Activated CD4-positive, CD25-positive, alpha-beta regulatory T cell treated with anti-CD3 and anti-CD28 coated beads, Interleukin-2, amount 50 U/mL, for 72 hours (primary cell): ENCODE measurements around the gene DYRK1B.

Experiments
- DNase-seq: peaks from one replicate; pipeline ENCODE4 v3.0.0; 2021

Gene DYRK1B

DNA sequence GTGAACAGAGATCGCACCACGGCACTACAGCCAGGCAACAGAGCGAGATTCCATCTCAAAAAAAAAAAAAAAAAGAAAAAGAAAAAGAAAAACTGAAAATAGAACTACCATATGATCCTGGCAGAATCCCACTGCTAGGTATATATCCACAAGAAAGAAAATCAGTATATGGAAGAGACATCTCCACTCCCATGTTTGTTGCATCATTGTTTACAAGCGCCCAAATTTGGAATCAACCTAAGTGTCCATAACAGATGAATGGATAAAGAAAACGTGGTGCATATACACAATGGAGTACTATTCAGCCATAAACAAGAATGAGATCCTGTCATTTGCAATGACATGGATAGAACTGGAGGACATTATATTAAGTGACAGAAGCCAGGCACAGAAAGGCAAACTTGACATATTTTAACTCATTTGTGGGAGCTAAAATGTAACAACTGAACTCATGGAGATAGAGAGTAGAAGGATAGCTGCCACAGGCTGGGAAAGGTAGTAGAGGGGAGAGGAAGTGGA, 26.1 kb downstream of the DYRK1B start:
- no peak for DNase-seq

DNA sequence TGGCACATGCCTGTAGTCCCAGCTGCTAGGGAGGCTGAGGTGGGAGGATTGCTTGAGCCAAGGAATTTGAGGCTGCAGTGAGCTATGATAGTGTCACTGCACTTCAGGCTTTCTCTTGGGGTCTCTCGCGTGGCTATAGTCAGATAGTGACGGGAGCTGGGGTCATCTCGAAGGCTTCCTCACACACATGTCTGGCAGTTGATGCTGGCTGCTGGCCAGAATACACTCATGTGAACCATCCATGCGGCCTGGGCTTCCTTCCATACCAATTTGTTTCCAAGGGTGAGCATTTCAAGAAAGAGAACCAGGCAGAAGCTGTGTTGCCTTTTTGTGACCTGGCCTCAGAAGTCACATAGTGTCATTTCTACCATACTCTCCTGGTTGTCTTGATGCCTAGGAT, 28.9 kb downstream of the DYRK1B start:
- no peak for DNase-seq

DNA sequence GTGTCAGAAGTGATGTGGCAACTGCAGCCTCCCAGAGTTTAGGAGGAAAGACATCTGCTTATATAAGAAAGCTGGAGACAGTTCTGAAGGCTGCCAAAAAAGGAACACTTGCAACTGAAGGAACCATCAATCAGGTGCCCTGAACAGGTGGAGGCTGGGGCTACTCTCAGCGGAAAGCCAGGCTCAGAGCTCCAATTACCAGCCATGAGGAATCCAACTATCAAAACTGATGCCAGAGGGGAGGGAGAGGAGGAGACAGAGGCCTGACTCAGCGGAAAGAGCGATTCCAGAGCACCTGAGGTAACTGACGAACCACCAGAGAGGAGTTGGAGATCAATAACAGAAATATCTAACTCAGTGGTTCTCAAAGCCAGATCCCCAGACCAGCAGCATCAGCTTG, 31.0 kb downstream of the DYRK1B start:
- no peak for DNase-seq

DNA sequence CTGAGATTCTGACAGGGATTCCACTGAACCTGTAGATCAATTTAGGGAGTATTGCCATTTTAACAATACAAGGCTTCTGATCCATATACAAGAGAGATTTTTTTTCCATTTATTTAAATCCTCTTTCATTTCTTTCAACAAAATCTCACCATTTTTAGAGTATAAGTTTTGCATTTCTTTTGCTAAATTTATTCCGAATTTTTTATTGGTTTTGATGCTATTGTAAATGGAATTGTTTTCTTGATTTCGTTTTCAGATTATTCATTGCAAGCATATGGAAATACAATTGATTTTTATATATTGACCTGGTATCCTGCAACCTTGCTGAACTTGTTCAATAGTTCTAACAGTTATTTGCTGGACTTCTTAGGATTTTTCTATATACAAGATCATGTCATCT, 36.9 kb downstream of the DYRK1B start:
- DNase-seq, result no peak

DNA sequence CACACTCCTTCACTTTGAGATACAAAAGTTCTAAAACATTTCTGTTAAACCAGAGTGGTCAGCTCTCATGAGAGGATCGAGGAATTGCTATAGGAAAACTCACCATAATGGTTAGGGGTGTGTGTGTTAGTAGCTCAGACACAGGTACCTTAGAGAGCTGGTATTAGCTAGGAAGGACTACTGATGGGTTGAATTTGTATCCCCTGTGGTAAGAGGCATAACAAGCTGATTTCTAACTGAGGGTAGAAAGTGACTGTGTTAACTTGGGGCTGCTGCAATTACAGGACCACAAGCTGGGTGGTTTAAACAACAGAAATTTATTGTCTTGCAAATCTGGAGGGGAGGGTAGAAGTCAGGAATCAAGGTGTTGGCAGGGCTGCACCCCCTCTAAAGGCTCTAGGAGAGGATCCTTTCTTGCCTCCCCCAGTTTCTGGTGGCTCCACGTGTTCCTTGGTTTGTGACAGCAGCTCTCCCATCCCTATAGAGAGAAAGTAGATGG, 37.9 kb downstream of the DYRK1B start:
- no peak for DNase-seq

DNA sequence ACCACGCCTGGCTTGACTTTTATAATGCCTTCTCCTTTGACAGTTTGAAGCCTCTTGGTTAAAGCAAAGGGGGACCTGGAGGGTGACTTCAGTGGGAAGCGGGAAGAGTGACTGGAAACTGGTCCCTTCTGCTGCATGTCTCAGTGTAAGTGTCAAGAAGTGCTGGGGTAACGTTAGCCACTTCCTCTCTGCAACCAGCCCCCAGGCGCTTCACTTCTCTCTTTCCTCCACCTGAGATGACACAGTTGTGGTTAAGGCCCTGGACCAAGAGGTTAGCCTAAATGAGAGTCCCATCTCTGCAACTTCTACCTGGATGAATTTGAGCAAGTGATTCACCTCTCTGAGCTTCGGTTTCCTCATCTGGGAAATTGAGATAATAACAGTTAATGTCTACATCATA, 39.0 kb downstream of the DYRK1B start:
- no peak for DNase-seq

DNA sequence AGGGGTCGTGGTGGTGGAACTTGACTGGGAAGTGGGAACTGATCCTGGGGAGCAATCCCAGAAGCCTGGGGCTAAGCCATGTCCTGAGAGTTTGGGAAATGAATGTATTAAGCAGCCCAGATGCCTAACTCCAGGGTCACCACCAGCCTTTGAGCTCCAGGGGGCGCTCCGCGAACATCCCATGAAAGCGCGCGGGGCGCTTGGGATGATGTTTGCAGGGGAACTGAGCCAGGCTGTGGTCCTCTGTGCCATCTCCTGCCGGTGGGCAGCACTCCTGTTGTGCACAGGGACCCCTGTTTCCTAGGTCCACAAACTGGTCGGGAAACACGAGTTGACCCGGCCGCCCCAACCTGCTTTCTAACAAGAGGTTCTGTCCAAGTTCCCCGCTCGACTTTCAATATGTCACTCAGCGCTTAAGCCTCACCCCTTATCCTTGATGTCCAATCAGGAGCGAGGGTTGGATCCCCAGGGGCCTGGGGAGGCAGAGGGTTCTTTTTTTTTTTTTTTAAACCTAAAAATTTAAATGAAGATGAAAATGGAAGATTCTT, 40.9 kb downstream of the DYRK1B start:
- DNase-seq, result peak; percentile 79

DNA sequence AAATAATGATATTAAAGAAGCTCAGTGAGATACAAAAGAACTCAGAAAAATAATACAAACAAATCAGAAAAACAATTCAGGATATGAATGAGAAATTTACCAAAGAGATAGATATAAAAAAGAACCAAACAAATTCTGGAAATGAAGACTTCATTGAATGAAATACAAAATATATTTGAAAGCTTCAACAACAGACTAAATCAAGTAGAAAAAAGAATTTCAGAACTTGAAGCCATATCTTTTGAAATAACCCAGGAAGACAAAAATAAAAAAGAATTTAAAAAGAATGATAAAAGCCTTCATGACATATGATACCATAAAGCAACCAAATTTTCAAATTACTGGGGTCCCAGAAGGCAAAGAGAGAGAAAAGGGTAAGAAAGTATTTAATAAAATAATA, 45.7 kb downstream of the DYRK1B start:
- DNase-seq, result no peak

DNA sequence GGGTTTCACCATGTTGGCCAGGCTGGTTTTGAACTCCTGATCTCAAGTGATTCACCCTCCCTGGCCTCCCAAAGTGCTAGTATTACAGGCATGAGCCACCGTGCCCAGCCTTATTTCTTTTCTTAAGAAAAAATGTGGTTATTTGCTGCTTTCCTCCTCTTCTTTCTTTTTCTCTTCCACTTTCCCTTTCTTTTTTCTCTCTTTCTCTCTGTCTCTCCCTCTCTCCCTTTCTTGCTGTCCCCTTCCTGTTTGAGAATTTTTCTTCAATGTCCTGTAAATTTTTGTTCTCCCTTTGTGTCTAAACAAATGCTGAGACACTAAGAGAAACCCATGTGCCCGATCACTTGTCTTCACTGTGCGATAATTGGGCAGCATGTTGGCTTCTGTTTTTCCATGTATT, 53.1 kb downstream of the DYRK1B start:
- no peak for DNase-seq

DNA sequence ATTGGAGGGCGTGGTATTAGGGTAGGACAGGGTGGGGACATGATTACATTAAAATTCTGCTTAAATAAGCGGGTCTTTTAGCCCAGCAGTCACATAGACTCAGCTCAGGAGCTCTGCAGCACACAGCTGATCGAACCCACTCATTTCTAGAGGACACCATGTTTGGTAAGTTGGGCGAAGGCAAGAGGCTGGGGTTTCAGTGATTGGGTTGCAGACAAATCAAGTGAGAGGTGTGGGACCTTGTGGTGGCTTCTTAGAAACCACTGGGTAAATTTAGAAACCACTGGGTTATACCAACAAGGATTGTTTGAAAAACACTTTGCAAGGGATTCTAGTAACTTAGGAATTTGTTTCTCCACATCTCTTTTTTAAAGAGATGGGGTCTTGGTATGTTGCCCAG, 55.2 kb downstream of the DYRK1B start, which contains the start of gene LEUTX:
Gene LEUTX, plus strand, starts transcription at position 92 of the 400 bp plus-strand sequence. Its CDS starts 67 bp downstream, at position 159.
- DNase-seq, result no peak
